ENCODE data around the gene LPCAT3. TPM values are rescaled to one million over a fixed set of nuclear protein-coding genes. Genes with fewer than 3 reads are reported as not detected.

Gene LPCAT3
- total RNA-seq, 2 experiments from 2014 or later = 26.1 TPM

Other genes starting within 250 kb of the LPCAT3 start
- gene LAG3, start 246.0 kb downstream of the LPCAT3 start, total RNA-seq = 100 to 1,000 TPM; 324 to 331 TPM
- 1 to 10 TPM; 1.4 to 1.6 TPM for gene CD4, start 228.9 kb downstream of the LPCAT3 start, total RNA-seq
- under 1 TPM; 0.21 to 0.44 TPM for gene GPR162, start 196.7 kb downstream of the LPCAT3 start, total RNA-seq
- 1 to 10 TPM; 1.8 TPM for gene P3H3, start 190.1 kb downstream of the LPCAT3 start, total RNA-seq
- gene GNB3, start 177.6 kb downstream of the LPCAT3 start, total RNA-seq = under 1 TPM; 0.32 to 0.63 TPM
- 10 to 100 TPM; 50.0 to 53.1 TPM for gene CDCA3, start 167.2 kb downstream of the LPCAT3 start, total RNA-seq
- gene USP5, start 166.3 kb downstream of the LPCAT3 start, total RNA-seq = 100 to 1,000 TPM; 151 to 152 TPM
- 1,000 to 10,000 TPM; 1,928 to 1,984 TPM for gene TPI1, start 150.9 kb downstream of the LPCAT3 start, total RNA-seq
- gene SPSB2, start 145.2 kb downstream of the LPCAT3 start, total RNA-seq = 1 to 10 TPM; 3.3 to 4.6 TPM
- gene LRRC23, start 113.7 kb downstream of the LPCAT3 start, total RNA-seq = 1 to 10 TPM; 3.1 to 6.0 TPM
- gene ENO2, start 103.9 kb downstream of the LPCAT3 start, total RNA-seq = 100 to 1,000 TPM; 171 to 175 TPM
- 10 to 100 TPM; 44.1 to 44.3 TPM for gene ATN1, start 90.5 kb downstream of the LPCAT3 start, total RNA-seq
- not detected for gene RNU7-1, start 74.7 kb downstream of the LPCAT3 start, total RNA-seq
- gene C12orf57, start 74.5 kb downstream of the LPCAT3 start, total RNA-seq = 100 to 1,000 TPM; 234 to 239 TPM
- gene PTPN6, start 67.1 kb downstream of the LPCAT3 start, total RNA-seq = 100 to 1,000 TPM; 436 to 441 TPM
- 100 to 1,000 TPM; 509 to 511 TPM for gene PHB2, start 47.8 kb downstream of the LPCAT3 start, total RNA-seq
- 100 to 1,000 TPM; 152 to 162 TPM for gene EMG1, start 47.6 kb downstream of the LPCAT3 start, total RNA-seq
- 1 to 10 TPM in 1 of 2 experiments, under 1 TPM in 1; 0.65 to 1.0 TPM for gene C1S, start 42.2 kb upstream of the LPCAT3 start, total RNA-seq
- gene C1R, start 74.0 kb upstream of the LPCAT3 start, total RNA-seq = 1 to 10 TPM in 1 of 2 experiments, under 1 TPM in 1; 0.84 to 1.2 TPM
- 10 to 100 TPM; 11.1 to 11.5 TPM for gene C1RL, start 90.7 kb upstream of the LPCAT3 start, total RNA-seq
- gene RBP5, start 110.4 kb upstream of the LPCAT3 start, total RNA-seq = under 1 TPM in 1 of 2 experiments, not detected in 1; 0.19 TPM
- 10 to 100 TPM; 19.0 to 19.5 TPM for gene CLSTN3, start 111.9 kb upstream of the LPCAT3 start, total RNA-seq
- 10 to 100 TPM; 36.9 to 37.5 TPM for gene PEX5, start 171.2 kb upstream of the LPCAT3 start, total RNA-seq

Measured in activated CD8-positive, alpha-beta memory T cell treated with anti-CD3 and anti-CD28 coated beads for 36 hours (primary cell).